ENCODE data around the gene PTPRG. TPM values are rescaled to one million over a fixed set of nuclear protein-coding genes. Genes with fewer than 3 reads are reported as not detected.

PTPRG gene
- total RNA-seq, 1 donor: 148 TPM

- Histone ChIP-seq H3K4me1 (ENCODE audit: insufficient read depth, low read length) (peaks cover 18% of the 10 kb centered on the region), H2AFZ (ENCODE audit: low read length) (no peak overlapping the region), H3K27me3 (ENCODE audit: insufficient read depth, low read length) (no peaks in the 10 kb centered on the region), H3K79me2 (ENCODE audit: insufficient read depth, low read length) (peaks cover 19% of the 10 kb centered on the region), H3K4me2 (ENCODE audit: insufficient read depth, low read length) (no peak overlapping the region), H3K27ac (ENCODE audit: low read depth, low read length) (no peak overlapping the region), H4K20me1 (ENCODE audit: insufficient read depth, low read length) (peaks cover 15% of the 10 kb centered on the region), H3K4me3 (ENCODE audit: insufficient read depth, low read length) (no peak overlapping the region), H3K36me3 (ENCODE audit: insufficient read depth, low read length) (no peaks in the 10 kb centered on the region), H3K9me3 (ENCODE audit: low read depth, low read length) (no peaks in the 10 kb centered on the region)
- DNase-seq (ENCODE audit: insufficient read length, low spot score, missing footprints): no peak
- TF ChIP-seq CTCF (IDR thresholded peaks at IDR 0.05; ENCODE audit: extremely low read depth, low read depth, low read length): no peak
These were observed 248.5 kb downstream of the PTPRG start for GRCh38 chr3:61809879-61810278.

GRCh38 chr3:61810953-61811497 is 249.7 kb downstream of the PTPRG start:
- Histone ChIP-seq H3K9me3 (ENCODE audit: low read depth, low read length) (no peaks in the 10 kb centered on the region), H3K4me3 (ENCODE audit: insufficient read depth, low read length) (no peak overlapping the region), H3K27me3 (ENCODE audit: insufficient read depth, low read length) (no peaks in the 10 kb centered on the region), H3K27ac (ENCODE audit: low read depth, low read length) (no peak overlapping the region), H2AFZ (ENCODE audit: low read length) (no peak overlapping the region), H3K4me2 (ENCODE audit: insufficient read depth, low read length) (no peak overlapping the region), H3K4me1 (ENCODE audit: insufficient read depth, low read length) (peaks cover 13% of the 10 kb centered on the region), H3K79me2 (ENCODE audit: insufficient read depth, low read length) (peaks cover 17% of the 10 kb centered on the region), H4K20me1 (ENCODE audit: insufficient read depth, low read length) (peaks cover 12% of the 10 kb centered on the region), H3K36me3 (ENCODE audit: insufficient read depth, low read length) (no peaks in the 10 kb centered on the region)
- no peak for TF ChIP-seq CTCF (IDR thresholded peaks at IDR 0.05; ENCODE audit: extremely low read depth, low read depth, low read length)
- no peak for DNase-seq (ENCODE audit: insufficient read length, low spot score, missing footprints)

- TF ChIP-seq CTCF (IDR thresholded peaks at IDR 0.05; ENCODE audit: extremely low read depth, low read depth, low read length): no peak
- DNase-seq (ENCODE audit: insufficient read length, low spot score, missing footprints): no peak
- Histone ChIP-seq H2AFZ (ENCODE audit: low read length) (no peak overlapping the region), H3K9me3 (ENCODE audit: low read depth, low read length) (no peaks in the 10 kb centered on the region), H3K79me2 (ENCODE audit: insufficient read depth, low read length) (peaks cover 14% of the 10 kb centered on the region), H3K27ac (ENCODE audit: low read depth, low read length) (no peak overlapping the region), H4K20me1 (ENCODE audit: insufficient read depth, low read length) (peaks cover 10% of the 10 kb centered on the region), H3K4me1 (ENCODE audit: insufficient read depth, low read length) (peaks cover 12% of the 10 kb centered on the region), H3K36me3 (ENCODE audit: insufficient read depth, low read length) (no peaks in the 10 kb centered on the region), H3K4me3 (ENCODE audit: insufficient read depth, low read length) (no peak overlapping the region), H3K27me3 (ENCODE audit: insufficient read depth, low read length) (no peaks in the 10 kb centered on the region), H3K4me2 (ENCODE audit: insufficient read depth, low read length) (no peak overlapping the region)
These were observed 250.3 kb downstream of the PTPRG start for GRCh38 chr3:61811652-61812051.

- no peak overlapping the region for H3K27ac ChIP-seq (ENCODE audit: low read depth, low read length)
- no peak overlapping the region for H3K4me2 ChIP-seq (ENCODE audit: insufficient read depth, low read length)
- no peak for DNase-seq (ENCODE audit: insufficient read length, low spot score, missing footprints)
- H3K4me1 ChIP-seq (ENCODE audit: insufficient read depth, low read length): peaks cover 12% of the 10 kb centered on the region
- no peaks in the 10 kb centered on the region for H3K27me3 ChIP-seq (ENCODE audit: insufficient read depth, low read length)
- H3K4me3 ChIP-seq (ENCODE audit: insufficient read depth, low read length): no peak overlapping the region
- no peaks in the 10 kb centered on the region for H3K36me3 ChIP-seq (ENCODE audit: insufficient read depth, low read length)
- H4K20me1 ChIP-seq (ENCODE audit: insufficient read depth, low read length): peaks cover 10% of the 10 kb centered on the region
- H2AFZ ChIP-seq (ENCODE audit: low read length): no peak overlapping the region
- H3K9me3 ChIP-seq (ENCODE audit: low read depth, low read length): no peaks in the 10 kb centered on the region
- peaks cover 14% of the 10 kb centered on the region for H3K79me2 ChIP-seq (ENCODE audit: insufficient read depth, low read length)
- no peak for TF ChIP-seq CTCF (IDR thresholded peaks at IDR 0.05; ENCODE audit: extremely low read depth, low read depth, low read length)
These were observed 250.7 kb downstream of the PTPRG start for GRCh38 chr3:61812085-61812484.

Data from osteoblast (primary cell).